ENCODE results near the gene PRR14L. TPM values are rescaled to one million over a fixed set of nuclear protein-coding genes. Genes with fewer than 3 reads are reported as not detected.

The PRR14L gene
- polyA plus RNA-seq, 1 of the 3 experiments (the other 2 are of a cell fraction): 5.9 TPM

DNA sequence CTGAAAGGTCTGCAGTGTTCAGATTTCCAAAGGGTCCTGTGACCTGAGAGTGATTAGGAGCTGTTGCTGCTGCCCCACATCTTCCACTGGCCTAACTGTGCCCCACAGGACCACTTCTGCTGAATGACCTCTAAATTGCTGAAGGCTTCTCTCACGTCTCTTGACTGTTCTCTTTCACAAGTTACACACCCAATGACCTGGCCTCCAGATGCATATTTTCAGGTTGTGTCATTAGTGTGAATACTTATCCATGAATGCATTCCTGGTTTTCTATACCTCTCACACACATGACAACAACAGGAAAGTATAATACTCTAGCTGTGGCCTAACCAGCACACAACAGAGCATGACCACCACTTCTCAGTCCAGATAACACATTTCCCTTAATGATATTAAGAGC is 15.4 kb downstream of the PRR14L start:
- Histone ChIP-seq H2AFZ (ENCODE audit: low read depth) (no peak overlapping the region), H3K36me3 (replicated peaks in 1 of 2; ENCODE audit: control insufficient read depth in 1 of 2, insufficient read depth in 2 of 2, low read length in 1 of 2) (peaks cover 15 to 19% of the 10 kb centered on the region in 2 experiments), H3F3A (replicated peaks; ENCODE audit: insufficient read depth) (no peaks in the 10 kb centered on the region), H3K27ac (ENCODE audit: low read depth in 2 of 2, low read length in 1 of 2) (peak overlapping the region; percentile 8 to 29; a peak in 1 of 4 replicates), H3K4me3 (ENCODE audit: low read depth in 2 of 2, low read length in 1 of 2) (no peak overlapping the region), H3K79me2 (ENCODE audit: insufficient read depth) (peaks cover 96% of the 10 kb centered on the region), H3K4me2 (peak overlapping the region; percentile 10; the same call in 1 of the 2 replicates), H3K9ac (no peak overlapping the region), H3K27me3 (ENCODE audit: insufficient read depth) (no peaks in the 10 kb centered on the region), H4K20me1 (ENCODE audit: insufficient read depth) (peaks cover 13% of the 10 kb centered on the region; the same call in 1 of the 2 replicates), H3K9me3 (no peaks in the 10 kb centered on the region), H3K4me1 (ENCODE audit: control insufficient read depth in 1 of 2, insufficient read depth in 2 of 2, low read depth in 1 of 2, low read length in 1 of 2) (peaks cover 4 to 8% of the 10 kb centered on the region in 2 experiments; a peak in 2 of 4 replicates), H3K9me2 (no peaks in the 10 kb centered on the region)
- WGBS (ENCODE audit: low lambda C conversion rate): 38% methylated on average over 1 of the region's 1 CpG
- TF ChIP-seq, protein P1, sequence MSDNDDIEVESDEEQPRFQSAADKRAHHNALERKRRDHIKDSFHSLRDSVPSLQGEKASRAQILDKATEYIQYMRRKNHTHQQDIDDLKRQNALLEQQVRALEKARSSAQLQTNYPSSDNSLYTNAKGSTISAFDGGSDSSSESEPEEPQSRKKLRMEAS (IDR thresholded peaks at IDR 0.05; ENCODE audit: low read depth): 0 out of 2 replicates have a peak, but pooled peaks have one; percentile 13
- TF ChIP-seq NFIC (IDR thresholded peaks at IDR 0.05; ENCODE audit: borderline replicate concordance) (no peak), EP300 (IDR thresholded peaks at IDR 0.05; ENCODE audit: borderline replicate concordance in 1 of 2, low read depth in 1 of 2, low read length in 1 of 2) (0 out of 4 replicates have a peak, but pooled peaks of 1 of the 2 experiments have one; percentile 50), SMC3 (IDR thresholded peaks at IDR 0.05; ENCODE audit: low read depth, low read length) (no peak), FOSL2 (IDR thresholded peaks at IDR 0.05; ENCODE audit: borderline replicate concordance, low read depth) (peak; percentile 50; the same call in 1 of the 2 replicates), JUND (IDR thresholded peaks at IDR 0.05) (0 out of 2 replicates have a peak, but pooled peaks have one; percentile 36), TCF12 (IDR thresholded peaks at IDR 0.05) (peak; percentile 27; the same call in 1 of the 2 replicates), TEAD4 (IDR thresholded peaks at IDR 0.05; ENCODE audit: borderline replicate concordance, insufficient read depth) (no peak), RXRA (IDR thresholded peaks at IDR 0.05; ENCODE audit: borderline replicate concordance, low read depth) (0 out of 2 replicates have a peak, but pooled peaks have one; percentile 10)
- TF ChIP-seq, protein P2, sequence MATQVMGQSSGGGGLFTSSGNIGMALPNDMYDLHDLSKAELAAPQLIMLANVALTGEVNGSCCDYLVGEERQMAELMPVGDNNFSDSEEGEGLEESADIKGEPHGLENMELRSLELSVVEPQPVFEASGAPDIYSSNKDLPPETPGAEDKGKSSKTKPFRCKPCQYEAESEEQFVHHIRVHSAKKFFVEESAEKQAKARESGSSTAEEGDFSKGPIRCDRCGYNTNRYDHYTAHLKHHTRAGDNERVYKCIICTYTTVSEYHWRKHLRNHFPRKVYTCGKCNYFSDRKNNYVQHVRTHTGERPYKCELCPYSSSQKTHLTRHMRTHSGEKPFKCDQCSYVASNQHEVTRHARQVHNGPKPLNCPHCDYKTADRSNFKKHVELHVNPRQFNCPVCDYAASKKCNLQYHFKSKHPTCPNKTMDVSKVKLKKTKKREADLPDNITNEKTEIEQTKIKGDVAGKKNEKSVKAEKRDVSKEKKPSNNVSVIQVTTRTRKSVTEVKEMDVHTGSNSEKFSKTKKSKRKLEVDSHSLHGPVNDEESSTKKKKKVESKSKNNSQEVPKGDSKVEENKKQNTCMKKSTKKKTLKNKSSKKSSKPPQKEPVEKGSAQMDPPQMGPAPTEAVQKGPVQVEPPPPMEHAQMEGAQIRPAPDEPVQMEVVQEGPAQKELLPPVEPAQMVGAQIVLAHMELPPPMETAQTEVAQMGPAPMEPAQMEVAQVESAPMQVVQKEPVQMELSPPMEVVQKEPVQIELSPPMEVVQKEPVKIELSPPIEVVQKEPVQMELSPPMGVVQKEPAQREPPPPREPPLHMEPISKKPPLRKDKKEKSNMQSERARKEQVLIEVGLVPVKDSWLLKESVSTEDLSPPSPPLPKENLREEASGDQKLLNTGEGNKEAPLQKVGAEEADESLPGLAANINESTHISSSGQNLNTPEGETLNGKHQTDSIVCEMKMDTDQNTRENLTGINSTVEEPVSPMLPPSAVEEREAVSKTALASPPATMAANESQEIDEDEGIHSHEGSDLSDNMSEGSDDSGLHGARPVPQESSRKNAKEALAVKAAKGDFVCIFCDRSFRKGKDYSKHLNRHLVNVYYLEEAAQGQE (IDR thresholded peaks at IDR 0.05; ENCODE audit: low read depth, low read length): no peak
- TF ChIP-seq, protein P3, sequence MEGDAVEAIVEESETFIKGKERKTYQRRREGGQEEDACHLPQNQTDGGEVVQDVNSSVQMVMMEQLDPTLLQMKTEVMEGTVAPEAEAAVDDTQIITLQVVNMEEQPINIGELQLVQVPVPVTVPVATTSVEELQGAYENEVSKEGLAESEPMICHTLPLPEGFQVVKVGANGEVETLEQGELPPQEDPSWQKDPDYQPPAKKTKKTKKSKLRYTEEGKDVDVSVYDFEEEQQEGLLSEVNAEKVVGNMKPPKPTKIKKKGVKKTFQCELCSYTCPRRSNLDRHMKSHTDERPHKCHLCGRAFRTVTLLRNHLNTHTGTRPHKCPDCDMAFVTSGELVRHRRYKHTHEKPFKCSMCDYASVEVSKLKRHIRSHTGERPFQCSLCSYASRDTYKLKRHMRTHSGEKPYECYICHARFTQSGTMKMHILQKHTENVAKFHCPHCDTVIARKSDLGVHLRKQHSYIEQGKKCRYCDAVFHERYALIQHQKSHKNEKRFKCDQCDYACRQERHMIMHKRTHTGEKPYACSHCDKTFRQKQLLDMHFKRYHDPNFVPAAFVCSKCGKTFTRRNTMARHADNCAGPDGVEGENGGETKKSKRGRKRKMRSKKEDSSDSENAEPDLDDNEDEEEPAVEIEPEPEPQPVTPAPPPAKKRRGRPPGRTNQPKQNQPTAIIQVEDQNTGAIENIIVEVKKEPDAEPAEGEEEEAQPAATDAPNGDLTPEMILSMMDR (IDR thresholded peaks at IDR 0.05): no peak
- ChIA-PET CTCF (interaction anchor here (0.9 to 1.6 kb wide), 2 partner anchors 24 to 73 kb away, joined by 3 read pairs; partner anchors contain the start of gene PISD), POLR2A (interaction anchor here (1.0 kb wide), 1 partner anchor 11 kb away, joined by 3 read pairs; no protein-coding TSS in a partner anchor)
- peak; percentile 35 for DNase-seq
